ENCODE data around the gene VWC2.

- TF ChIP-seq CTCF (IDR thresholded peaks at IDR 0.05) (no peak), POLR2A (IDR thresholded peaks at IDR 0.05) (no peak)
Measured at GRCh38 chr7:49805371-49806007, 32.1 kb downstream of the VWC2 start.

Data from lower leg skin (tissue), 3 donors.